Measurements from ENCODE around the gene ZP2.

ZP2 gene

DNA sequence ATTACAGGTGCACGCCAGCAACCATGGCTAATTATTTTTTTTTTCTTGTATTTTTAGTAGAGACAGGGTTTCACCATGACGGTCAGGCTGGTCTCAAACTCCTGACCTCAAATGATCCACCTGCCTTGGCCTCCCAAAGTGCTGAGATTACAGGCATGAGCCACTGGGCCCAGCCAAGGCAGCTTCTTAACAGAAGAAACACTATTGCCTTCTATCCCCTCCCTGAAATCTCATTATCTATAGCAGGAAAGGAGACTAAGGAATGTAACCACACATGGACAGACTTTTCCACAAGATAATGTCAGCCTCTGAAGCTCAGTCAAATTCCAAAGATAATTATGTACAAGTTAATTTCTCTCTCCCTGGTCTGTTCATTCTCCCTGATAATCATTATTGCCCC, 5.7 kb upstream of the ZP2 start:
- no peak overlapping the region for H3K27ac ChIP-seq
- H3K27me3 ChIP-seq = peaks cover 46% of the 10 kb centered on the region
- no peaks in the 10 kb centered on the region for H3K36me3 ChIP-seq
- no peak overlapping the region for H3K4me3 ChIP-seq (ENCODE audit: low read depth in 1 of 2, low read length in 1 of 2)
- H3K4me1 ChIP-seq (ENCODE audit: control insufficient read depth in 1 of 2, insufficient read depth in 1 of 2, low read depth in 1 of 2, low read length in 1 of 2) = no peaks in the 10 kb centered on the region
- H3K9me3 ChIP-seq = no peaks in the 10 kb centered on the region
- TF ChIP-seq, protein P1, sequence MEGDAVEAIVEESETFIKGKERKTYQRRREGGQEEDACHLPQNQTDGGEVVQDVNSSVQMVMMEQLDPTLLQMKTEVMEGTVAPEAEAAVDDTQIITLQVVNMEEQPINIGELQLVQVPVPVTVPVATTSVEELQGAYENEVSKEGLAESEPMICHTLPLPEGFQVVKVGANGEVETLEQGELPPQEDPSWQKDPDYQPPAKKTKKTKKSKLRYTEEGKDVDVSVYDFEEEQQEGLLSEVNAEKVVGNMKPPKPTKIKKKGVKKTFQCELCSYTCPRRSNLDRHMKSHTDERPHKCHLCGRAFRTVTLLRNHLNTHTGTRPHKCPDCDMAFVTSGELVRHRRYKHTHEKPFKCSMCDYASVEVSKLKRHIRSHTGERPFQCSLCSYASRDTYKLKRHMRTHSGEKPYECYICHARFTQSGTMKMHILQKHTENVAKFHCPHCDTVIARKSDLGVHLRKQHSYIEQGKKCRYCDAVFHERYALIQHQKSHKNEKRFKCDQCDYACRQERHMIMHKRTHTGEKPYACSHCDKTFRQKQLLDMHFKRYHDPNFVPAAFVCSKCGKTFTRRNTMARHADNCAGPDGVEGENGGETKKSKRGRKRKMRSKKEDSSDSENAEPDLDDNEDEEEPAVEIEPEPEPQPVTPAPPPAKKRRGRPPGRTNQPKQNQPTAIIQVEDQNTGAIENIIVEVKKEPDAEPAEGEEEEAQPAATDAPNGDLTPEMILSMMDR (IDR thresholded peaks at IDR 0.05) = no peak

DNA sequence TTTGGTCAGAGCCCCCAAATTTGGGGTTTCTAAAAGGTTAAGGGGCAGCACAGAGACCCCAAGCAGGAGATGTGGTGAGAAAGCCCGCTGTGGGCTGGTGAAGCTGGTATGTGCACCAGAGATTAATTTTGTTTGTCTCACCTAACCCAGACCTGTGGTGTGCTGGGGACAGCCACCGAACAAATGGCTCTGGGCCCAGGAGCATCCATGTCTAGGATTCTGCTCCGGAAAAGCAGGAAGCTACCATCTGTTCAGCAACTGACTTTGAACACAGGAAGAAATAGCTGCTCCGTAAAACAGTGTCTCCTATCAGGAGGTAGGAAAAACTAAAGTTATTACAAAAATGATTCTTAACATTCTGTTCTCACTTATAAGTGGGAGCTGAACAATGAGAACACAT, 2.7 kb upstream of the ZP2 start:
- H3K36me3 ChIP-seq = no peaks in the 10 kb centered on the region
- no peaks in the 10 kb centered on the region for H3K9me3 ChIP-seq
- H3K27me3 ChIP-seq = peaks cover 57% of the 10 kb centered on the region
- H3K4me1 ChIP-seq (ENCODE audit: control insufficient read depth in 1 of 2, insufficient read depth in 1 of 2, low read depth in 1 of 2, low read length in 1 of 2) = no peaks in the 10 kb centered on the region
- H3K4me3 ChIP-seq (ENCODE audit: low read depth in 1 of 2, low read length in 1 of 2) = no peak overlapping the region
- H3K27ac ChIP-seq = no peak overlapping the region
- TF ChIP-seq, protein P1 (IDR thresholded peaks at IDR 0.05) = no peak

DNA sequence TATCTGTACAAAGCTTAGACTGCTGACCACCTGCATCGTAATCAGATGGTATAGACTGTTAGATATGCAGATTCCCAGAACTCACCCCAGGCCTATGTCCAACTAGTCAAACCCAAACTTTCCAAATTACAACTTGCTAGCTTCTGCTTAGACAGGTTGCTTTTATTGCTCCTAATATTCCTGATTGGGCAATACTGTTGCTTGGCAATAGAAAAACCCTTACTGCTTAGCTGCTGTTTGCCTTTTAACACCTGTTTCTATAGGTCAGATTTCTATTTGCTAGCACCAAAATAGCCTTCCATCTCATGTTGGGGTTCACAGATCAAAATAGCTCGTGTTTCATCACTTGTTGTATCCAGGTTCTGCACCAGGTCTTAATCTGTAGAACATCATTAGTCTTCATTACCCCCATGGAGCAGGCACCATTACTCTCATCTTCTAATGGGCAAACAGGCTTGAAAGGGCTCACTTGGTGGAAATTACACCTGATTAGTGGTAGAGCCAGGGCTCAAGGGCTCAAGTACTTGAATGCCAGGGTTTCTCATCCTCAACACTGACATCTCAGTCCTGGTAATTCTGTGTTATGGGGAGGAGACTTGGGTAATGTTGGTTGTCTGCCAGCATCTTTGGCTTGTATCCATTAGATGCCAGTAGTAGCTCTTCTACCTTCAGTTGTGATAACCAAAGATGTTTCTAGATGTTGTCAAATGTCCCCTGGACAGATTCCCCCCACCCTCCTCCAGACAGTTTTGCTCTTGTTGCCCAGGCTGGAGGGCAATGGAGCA, 2.7 kb downstream of the ZP2 start:
- Histone ChIP-seq H3K4me3 (ENCODE audit: low read depth in 1 of 2, low read length in 1 of 2) (no peak overlapping the region), H3K4me1 (ENCODE audit: control insufficient read depth in 1 of 2, insufficient read depth in 1 of 2, low read depth in 1 of 2, low read length in 1 of 2) (no peaks in the 10 kb centered on the region), H3K27me3 (peaks cover 58% of the 10 kb centered on the region), H3K36me3 (no peaks in the 10 kb centered on the region), H3K27ac (no peak overlapping the region), H3K9me3 (no peaks in the 10 kb centered on the region)
- TF ChIP-seq, protein P1 (IDR thresholded peaks at IDR 0.05) = no peak

DNA sequence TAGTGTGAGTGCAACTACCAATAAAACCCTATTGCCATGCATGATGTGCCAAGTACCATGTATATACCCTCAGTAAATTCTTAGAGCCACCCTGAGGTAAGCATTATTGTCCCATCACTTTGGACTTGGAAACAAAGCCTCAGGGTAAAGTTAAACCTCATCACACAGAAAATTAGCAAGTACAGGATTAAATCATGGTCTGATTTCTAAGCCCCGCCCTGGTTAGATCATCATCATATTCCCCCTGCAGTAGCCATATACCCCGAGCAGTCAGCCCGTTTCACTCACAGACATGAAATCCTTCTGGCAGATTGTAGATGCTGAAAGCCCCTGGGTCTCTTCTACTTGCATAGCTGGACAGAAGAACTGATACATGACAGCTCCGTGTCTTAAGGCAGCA, 4.8 kb downstream of the ZP2 start:
- no peaks in the 10 kb centered on the region for H3K9me3 ChIP-seq
- no peaks in the 10 kb centered on the region for H3K36me3 ChIP-seq
- H3K27me3 ChIP-seq = peaks cover 64% of the 10 kb centered on the region
- H3K4me3 ChIP-seq (ENCODE audit: low read depth in 1 of 2, low read length in 1 of 2) = no peak overlapping the region
- H3K4me1 ChIP-seq (ENCODE audit: control insufficient read depth in 1 of 2, insufficient read depth in 1 of 2, low read depth in 1 of 2, low read length in 1 of 2) = no peaks in the 10 kb centered on the region
- TF ChIP-seq, protein P1 (IDR thresholded peaks at IDR 0.05) = no peak
- H3K27ac ChIP-seq = no peak overlapping the region

DNA sequence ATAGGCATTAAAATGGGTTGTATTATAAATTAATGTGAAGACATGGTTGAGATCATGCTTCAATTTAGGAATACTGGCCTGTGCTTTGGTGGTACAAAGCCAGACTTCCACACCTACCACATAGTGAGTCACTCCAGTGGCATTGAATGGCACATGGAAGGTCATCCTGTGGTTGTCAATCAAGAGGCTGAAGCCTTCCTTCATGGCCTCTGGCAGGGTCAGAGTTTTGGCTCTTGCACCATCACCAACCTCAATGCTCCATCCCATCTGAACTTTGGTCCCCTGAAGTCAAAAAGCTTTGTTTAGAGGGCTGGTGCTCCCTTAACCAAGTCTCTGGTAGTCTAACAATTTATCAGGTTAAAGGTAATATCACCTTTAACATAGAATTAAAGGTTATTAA, 6.1 kb downstream of the ZP2 start:
- H3K4me1 ChIP-seq (ENCODE audit: control insufficient read depth in 1 of 2, insufficient read depth in 1 of 2, low read depth in 1 of 2, low read length in 1 of 2) = no peaks in the 10 kb centered on the region
- no peaks in the 10 kb centered on the region for H3K9me3 ChIP-seq
- no peaks in the 10 kb centered on the region for H3K36me3 ChIP-seq
- peaks cover 65% of the 10 kb centered on the region for H3K27me3 ChIP-seq
- no peak overlapping the region for H3K27ac ChIP-seq
- H3K4me3 ChIP-seq (ENCODE audit: low read depth in 1 of 2, low read length in 1 of 2) = no peak overlapping the region
- TF ChIP-seq, protein P1 (IDR thresholded peaks at IDR 0.05) = no peak
